ENCODE results near the gene HHIPL1.

The HHIPL1 gene

GRCh38 chr14:99644723-99645544, at the start of gene HHIPL1:
TSS of gene HHIPL1 (plus strand) at chr14:99645129. CDS start at chr14:99645208, 79 bp downstream.
- TF ChIP-seq, protein P1, sequence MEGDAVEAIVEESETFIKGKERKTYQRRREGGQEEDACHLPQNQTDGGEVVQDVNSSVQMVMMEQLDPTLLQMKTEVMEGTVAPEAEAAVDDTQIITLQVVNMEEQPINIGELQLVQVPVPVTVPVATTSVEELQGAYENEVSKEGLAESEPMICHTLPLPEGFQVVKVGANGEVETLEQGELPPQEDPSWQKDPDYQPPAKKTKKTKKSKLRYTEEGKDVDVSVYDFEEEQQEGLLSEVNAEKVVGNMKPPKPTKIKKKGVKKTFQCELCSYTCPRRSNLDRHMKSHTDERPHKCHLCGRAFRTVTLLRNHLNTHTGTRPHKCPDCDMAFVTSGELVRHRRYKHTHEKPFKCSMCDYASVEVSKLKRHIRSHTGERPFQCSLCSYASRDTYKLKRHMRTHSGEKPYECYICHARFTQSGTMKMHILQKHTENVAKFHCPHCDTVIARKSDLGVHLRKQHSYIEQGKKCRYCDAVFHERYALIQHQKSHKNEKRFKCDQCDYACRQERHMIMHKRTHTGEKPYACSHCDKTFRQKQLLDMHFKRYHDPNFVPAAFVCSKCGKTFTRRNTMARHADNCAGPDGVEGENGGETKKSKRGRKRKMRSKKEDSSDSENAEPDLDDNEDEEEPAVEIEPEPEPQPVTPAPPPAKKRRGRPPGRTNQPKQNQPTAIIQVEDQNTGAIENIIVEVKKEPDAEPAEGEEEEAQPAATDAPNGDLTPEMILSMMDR (IDR thresholded peaks at IDR 0.05; ENCODE audit: extremely low read depth, insufficient read depth, missing control alignments), result no peak
- in situ Hi-C loops (cut with MboI; ENCODE audit: low pct_unique_long_range_greater_than_20kb, low sequenced_read_pairs, unreplicated experiment), result no loop called here
- no peak for DNase-seq (ENCODE audit: low spot score)

GRCh38 chr14:99595524-99595923, 49.4 kb upstream of the HHIPL1 start:
- no peak for DNase-seq (ENCODE audit: low spot score)
- in situ Hi-C loops (cut with MboI; ENCODE audit: low pct_unique_long_range_greater_than_20kb, low sequenced_read_pairs, unreplicated experiment), result no loop called here
- TF ChIP-seq, protein P1 (IDR thresholded peaks at IDR 0.05; ENCODE audit: extremely low read depth, insufficient read depth, missing control alignments), result no peak

- TF ChIP-seq, protein P1 (IDR thresholded peaks at IDR 0.05; ENCODE audit: extremely low read depth, insufficient read depth, missing control alignments), result no peak
- in situ Hi-C loops (cut with MboI; ENCODE audit: low pct_unique_long_range_greater_than_20kb, low sequenced_read_pairs, unreplicated experiment), result no loop called here
- DNase-seq (ENCODE audit: low spot score), result no peak
Measured at GRCh38 chr14:99596071-99596627, 48.8 kb upstream of the HHIPL1 start.

- DNase-seq (ENCODE audit: low spot score), result no peak
- TF ChIP-seq, protein P1 (IDR thresholded peaks at IDR 0.05; ENCODE audit: extremely low read depth, insufficient read depth, missing control alignments), result no peak
- in situ Hi-C loops (cut with MboI; ENCODE audit: low pct_unique_long_range_greater_than_20kb, low sequenced_read_pairs, unreplicated experiment), result no loop called here
Measured at GRCh38 chr14:99596772-99597171, 48.2 kb upstream of the HHIPL1 start.

- in situ Hi-C loops (cut with MboI; ENCODE audit: low pct_unique_long_range_greater_than_20kb, low sequenced_read_pairs, unreplicated experiment), result no loop called here
- DNase-seq (ENCODE audit: low spot score), result no peak
- TF ChIP-seq, protein P1 (IDR thresholded peaks at IDR 0.05; ENCODE audit: extremely low read depth, insufficient read depth, missing control alignments), result no peak
Measured at GRCh38 chr14:99597911-99598600, 46.9 kb upstream of the HHIPL1 start.

GRCh38 chr14:99598774-99599173, 46.2 kb upstream of the HHIPL1 start:
- TF ChIP-seq, protein P1 (IDR thresholded peaks at IDR 0.05; ENCODE audit: extremely low read depth, insufficient read depth, missing control alignments), result no peak
- in situ Hi-C loops (cut with MboI; ENCODE audit: low pct_unique_long_range_greater_than_20kb, low sequenced_read_pairs, unreplicated experiment), result no loop called here
- no peak for DNase-seq (ENCODE audit: low spot score)

All from GM13977 (cell line).